PC-9 (cell line): ENCODE data around the gene FAM193A.

Source experiments
- CTCF ChIP-seq: fragments of 200-600 bp; sonication (generic); conservative IDR thresholded peaks from 2 replicates; pipeline ENCODE4 v1.6.1; 2017; ENCODE audit warnings: mixed run types, antibody characterized with exemption, mild to moderate bottlenecking, moderate library complexity
- EZH2 ChIP-seq: fragments of 200-600 bp; sonication (generic); IDR thresholded peaks from 2 replicates; pipeline ENCODE4 v1.8.0; 2017; ENCODE audit warnings: antibody characterized with exemption, low read depth

GRCh38 chr4:2492970-2493369 is 43.5 kb upstream of the FAM193A start:
- TF ChIP-seq EZH2 (no peak), CTCF (no peak)
